HG02763 (cell line): Measurements from ENCODE around the gene THPO.
"Not testable (repeated sequence)": the region's sequence is repeated elsewhere in the genome, so short reads cannot be mapped to it uniquely, and the experiment has no call there.

ENCODE experiments used
- ATAC-seq: cut with Tn5 transposase; IDR thresholded peaks from one replicate; pipeline ENCODE4 v1.9.1; 2021; ENCODE audit warnings: mild to moderate bottlenecking, moderate library complexity; ENCODE audit not compliant: unreplicated experiment

THPO gene

DNA sequence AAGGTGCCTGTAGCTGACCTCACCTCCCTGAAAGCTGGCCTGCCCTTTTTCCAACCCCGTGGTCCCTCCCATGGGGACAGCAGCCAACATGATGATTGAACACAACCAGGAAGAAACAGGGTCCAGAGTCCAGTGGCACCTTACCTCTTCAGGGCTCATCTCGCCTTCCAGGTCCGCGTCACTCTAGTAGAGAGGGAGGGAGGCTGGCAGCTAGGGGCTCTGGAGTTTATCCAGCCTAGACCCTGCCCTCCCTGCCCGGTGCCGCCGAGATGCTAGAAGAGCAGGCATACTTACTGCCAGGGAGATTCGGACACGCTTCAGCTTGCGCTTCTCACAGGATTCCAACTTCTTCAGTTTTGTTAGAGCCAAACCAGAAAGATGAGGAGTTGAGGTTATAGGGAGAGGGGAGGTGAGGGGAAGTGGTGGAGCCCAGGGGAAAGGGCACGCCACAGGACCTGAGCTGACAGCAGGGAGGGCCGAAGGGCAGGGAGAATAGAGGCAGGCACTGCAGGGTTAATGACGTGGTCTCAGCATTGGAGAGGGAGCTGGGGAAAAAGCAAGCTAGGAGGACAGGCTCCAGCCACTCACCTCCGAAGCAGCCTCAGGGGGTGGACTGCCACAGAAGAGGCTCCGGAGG is 25.7 kb downstream of the THPO start:
- ATAC-seq: no peak

DNA sequence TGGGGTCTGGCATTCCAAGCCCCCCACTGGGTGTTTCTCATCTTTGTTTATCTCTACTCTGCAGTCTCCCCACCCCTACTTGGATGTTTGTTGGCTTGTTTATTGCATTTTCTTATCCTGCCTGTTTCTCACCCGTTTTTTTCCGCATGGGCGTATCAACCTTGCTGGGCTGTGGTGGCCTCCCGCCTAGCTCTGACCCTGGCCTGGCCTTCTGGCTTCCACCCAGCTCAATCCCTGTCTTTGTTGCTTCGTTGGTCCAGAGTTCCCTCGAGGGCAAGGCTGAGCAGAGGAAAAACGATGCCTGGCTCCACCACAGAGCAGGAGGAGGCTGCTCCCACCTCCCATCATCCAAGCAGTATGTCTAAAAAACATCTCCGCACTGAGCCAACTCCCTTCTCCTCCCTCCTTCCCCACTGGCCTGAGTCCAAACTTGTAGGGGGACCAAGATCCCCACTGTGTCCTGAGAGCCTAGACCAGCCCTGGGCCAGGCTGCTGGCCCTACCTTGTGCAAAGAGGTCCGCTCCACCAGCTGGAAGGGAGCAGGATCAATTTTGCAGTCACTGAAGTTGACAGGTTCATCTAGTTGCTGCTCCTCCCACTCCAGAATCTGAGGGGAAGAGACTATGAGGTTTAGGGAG is 26.4 kb downstream of the THPO start:
- no peak for ATAC-seq

DNA sequence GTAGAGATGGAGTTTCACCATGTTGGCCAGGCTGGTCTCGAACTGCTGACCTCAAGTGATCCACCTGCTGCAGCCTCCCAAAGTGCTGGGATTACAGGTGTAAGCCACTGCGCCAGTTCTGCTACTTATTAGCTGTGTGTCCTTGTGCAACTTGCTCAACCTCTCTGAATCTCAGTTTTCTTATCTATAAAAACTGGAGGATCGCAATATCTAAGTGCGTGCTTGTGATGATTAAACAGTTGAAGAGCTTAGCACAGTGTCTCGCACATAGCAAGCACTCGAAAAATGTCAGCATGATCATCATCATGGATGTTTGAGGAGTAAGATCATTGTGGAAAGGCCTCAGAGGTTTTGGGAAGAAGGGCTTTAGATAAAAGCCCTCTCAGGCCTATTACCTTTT is 27.4 kb downstream of the THPO start:
- ATAC-seq: no peak

- no peak for ATAC-seq
Measured at GRCh38 chr3:184349563-184350470, 28.2 kb downstream of the THPO start.

- no peak for ATAC-seq
Measured at GRCh38 chr3:184348057-184348382, 30.0 kb downstream of the THPO start.

DNA sequence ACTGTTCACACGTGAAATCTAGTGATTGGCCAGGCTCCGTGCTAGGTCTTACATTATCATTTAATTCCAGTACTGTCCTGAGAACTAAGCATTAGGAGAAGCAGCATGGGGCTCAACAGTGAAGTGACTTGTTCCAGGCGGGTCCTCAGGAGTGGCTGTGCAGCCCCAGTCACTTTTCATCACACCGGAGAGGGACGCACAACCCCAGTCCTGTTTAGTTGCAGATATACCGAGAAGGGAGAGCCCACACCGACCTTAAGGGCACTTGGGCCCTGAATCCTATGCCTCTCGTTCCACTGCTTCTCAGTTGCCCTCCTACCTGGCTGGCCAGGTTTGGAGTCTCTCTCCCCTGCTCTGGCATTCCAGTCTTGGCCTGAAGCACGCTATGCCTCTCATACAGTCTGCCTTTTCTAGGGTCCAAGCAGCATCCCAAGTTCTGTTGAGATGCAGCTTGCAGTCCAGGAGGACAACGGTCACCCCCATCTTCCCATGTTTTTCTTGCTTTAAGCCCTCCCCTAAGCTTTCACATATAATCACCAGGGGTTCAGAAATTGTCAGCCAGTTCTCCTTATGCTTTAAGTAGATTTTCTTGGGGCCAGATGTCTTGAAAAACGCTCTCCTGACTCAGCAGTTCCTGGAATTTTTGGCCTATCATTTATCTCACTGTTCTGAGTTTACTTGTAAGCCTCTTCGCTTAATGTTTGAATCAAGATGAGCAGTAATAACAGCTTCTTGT is 30.5 kb downstream of the THPO start:
- ATAC-seq: no peak

GRCh38 chr3:184346480-184347190 is 31.4 kb downstream of the THPO start:
- no peak for ATAC-seq

DNA sequence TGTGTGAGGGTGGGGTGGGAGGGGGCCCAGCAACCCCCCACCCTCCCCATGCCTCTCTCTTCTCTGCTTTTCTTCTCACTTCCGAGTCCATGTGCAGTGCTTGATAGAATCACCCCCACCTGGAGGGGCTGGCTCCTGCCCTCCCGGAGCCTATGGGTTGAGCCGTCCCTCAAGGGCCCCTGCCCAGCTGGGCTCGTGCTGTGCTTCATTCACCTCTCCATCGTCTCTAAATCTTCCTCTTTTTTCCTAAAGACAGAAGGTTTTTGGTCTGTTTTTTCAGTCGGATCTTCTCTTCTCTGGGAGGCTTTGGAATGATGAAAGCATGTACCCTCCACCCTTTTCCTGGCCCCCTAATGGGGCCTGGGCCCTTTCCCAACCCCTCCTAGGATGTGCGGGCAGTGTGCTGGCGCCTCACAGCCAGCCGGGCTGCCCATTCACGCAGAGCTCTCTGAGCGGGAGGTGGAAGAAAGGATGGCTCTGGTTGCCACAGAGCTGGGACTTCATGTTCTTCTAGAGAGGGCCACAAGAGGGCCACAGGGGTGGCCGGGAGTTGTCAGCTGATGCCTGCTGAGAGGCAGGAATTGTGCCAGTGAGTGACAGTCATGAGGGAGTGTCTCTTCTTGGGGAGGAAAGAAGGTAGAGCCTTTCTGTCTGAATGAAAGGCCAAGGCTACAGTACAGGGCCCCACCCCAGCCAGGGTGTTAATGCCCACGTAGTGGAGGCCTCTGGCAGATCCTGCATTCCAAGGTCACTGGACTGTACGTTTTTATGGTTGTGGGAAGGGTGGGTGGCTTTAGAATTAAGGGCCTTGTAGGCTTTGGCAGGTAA is 32.5 kb downstream of the THPO start:
- no peak for ATAC-seq

- no peak for ATAC-seq
Measured at GRCh38 chr3:184344579-184345316, 33.3 kb downstream of the THPO start.

DNA sequence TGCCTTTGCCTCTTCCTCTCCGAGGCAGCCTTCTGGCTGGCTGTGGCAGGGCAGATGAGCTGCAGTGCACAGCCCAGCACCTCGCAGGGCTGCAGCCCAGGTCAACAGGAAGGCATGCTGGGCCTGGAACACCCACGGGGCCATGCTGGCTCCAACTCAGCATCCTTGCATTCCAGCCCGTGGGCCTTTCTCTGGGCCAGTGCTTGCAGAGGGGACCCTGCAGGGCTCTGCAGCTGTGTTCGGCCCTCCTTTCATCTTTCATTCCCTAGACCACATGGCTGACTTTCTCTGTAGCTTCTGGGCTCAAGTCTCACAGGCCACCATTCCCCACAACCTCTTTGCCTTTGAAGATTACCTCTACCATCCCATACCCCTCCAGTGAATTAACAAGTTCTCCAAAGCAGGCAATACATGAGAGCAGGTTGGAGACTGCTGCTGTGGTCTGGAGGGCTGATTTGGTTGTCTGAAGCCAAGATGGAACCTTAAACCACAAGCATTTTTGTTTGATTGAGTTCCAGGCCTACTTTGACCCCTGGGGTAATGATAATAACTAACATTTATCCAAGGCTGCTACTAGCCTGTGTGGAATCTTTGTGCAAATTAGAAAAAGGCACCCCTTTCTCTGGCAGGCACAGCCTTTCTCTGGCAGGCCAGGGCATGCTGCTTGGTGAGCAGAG is 34.7 kb downstream of the THPO start:
- no peak for ATAC-seq

DNA sequence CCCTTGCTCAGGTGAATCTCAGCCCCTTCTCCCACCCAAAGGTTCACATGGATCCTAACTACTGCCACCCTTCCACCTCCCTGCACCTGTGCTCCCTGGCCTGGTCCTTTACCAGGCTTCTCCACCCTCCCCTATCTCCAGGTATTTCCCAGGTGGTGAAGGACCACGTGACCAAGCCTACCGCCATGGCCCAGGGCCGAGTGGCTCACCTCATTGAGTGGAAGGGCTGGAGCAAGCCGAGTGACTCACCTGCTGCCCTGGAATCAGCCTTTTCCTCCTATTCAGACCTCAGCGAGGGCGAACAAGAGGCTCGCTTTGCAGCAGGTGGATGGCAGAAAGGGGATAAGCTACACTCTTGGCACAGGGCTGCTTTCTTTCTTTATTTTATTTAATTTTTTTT is 36.1 kb downstream of the THPO start:
- no peak for ATAC-seq

DNA sequence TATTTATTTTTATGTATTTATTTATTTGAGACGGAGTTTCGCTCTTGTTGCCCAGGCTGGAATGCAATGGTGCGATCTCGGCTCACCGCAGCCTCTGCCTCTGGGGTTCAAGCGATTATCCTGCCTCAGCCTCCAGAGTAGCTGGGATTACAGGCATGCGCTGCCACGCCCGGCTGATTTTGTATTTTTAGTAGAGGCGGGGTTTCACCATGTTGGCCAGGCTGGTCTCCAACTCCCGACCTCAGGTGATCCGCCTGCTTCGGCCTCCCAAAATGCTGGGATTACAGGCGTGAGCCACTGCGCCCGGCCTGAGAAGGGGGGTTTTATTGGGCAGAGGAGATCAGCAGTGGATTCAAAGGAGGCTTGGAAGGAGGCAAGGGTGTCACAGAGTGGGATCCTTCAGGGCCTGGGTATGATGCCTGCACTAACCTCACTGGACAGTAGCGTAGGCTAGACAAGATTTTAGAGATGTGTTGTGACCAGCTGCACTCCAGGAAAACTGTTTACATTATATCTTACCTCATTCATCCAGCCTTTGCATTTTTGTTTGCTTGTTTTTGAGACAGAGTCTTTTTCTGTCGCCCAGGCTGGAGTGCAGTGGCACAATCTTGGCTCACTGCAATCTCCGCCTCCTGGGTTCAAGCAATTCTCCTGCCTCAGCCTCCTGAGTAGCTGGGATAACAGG is 38.4 kb downstream of the THPO start:
- not testable (repeated sequence) for ATAC-seq

DNA sequence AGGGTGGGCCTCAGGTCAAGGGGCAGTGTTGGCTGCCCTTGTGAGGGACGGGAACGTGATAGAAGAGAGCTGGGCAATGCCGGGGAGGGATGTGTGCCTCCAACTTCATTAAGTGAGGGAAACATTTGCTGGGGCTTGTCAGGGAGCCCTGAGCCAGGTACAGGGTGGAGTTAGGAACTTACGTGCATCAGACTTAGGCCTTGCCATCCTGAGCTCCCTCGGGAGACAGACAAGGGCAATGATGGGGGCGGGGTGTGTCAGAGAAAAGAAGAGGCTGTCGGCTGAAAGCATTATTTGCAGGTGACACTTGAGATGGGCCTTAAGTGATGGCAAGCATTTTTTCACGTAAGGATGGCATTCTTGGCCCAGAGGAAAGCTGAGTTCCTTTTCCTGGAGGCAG is 39.0 kb downstream of the THPO start:
- ATAC-seq: no peak

DNA sequence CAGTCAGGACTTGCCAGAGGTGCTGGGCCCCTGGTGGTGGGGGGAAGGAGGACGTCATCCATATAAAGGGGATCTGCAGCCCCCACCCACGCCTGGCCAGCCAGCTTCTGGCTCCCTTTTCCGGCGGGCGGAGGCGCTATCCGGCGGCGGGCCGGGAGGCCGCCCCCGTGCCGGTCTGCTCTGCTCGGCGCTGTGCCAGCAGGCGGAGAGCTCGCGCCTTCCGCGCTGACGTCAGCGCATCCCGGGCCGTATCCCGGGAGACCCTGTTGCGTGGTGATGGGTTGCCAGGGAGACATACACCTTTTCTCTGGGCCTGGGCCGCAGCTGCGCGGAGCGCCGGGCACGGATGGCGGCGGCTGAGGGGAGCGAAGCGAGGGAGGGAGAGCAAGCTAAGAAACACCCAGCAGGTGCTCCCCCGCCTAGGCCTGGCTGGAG is 39.5 kb downstream of the THPO start:
- no peak for ATAC-seq

DNA sequence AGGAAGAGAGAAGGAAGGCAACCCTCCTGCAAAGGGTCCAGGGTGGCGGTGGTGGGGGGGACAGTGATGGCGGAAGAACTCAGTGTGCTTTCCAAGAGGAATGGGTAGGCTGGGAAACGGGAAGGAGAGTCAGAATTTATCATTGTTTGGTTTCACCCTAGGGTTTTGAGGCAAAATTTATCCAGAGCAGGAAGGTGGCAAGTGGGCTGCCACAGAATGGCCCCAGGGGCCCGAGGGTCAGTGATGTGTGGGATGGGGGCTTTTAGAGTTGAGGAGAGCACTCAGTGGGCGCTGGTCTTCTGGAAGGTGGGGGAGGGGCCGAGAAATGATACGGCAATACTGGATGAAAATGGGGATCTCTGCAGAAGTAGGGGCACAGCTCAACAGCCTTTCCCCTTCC is 40.0 kb downstream of the THPO start:
- ATAC-seq: no peak

GRCh38 chr3:184337399-184337714 is 40.6 kb downstream of the THPO start, which contains the start of gene FAM131A:
Gene FAM131A, plus strand, starts transcription at chr3:184337600. Its CDS starts 31 bp downstream, at chr3:184337631.
- no peak for ATAC-seq

DNA sequence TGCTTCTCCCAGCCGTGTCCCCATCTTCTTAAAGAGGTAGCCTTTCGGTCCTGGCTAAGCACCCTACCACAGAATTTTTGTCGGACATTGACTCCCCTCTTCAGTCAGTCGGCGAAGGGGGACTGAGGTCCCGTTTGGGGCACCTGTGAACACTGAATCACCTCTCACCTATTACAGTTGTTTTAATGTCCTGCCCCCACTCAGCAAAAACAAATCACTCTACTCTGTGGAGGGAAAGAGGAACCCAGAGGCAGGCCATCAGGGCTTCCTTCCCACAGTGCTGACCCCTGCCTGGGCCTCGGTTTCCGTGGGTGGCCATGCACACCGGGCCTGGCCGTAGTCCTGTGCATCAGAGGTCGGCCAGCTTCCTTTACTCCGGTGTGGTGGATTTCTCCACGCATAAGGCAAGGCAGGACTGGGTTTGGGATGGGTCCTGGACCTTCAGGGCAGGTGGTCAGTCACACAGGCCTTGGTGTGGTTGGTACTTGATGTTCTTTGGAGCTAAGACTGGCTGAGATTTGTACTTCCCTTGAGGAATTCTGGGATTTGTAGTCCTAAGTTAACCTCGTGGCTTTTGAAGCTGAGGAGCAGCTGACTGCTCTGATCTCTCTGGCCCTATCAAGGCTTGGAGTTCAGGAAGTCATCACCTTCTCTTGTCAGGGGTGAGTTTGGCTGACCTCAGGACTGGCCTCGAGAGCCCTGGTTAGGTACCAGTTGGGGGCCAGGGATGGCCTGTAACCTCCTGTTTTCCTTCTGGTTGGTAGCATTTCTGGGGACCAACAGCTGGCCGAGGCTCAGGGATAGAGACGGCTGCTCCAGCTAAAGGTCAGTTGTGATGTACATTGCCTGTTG is 41.2 kb downstream of the THPO start:
- ATAC-seq: no peak
